Neural cell (in vitro differentiated cells): ENCODE measurements around the gene INSIG2. TPM values are rescaled to one million over a fixed set of nuclear protein-coding genes. Genes with fewer than 3 reads are reported as not detected.

Experiments
- H2AFZ ChIP-seq: fragments of 200-600, 300-800 bp; sonication (generic), shearing (Covaris generic); 2 replicates; pipeline ENCODE4 v1.6.0; 2014; ENCODE audit warnings: low read depth, mild to moderate bottlenecking, antibody characterized with exemption, low read length, moderate library complexity
- H3F3A ChIP-seq: fragments of 200-600 bp; shearing (Covaris generic); 2 replicates; pipeline ENCODE4 v1.6.1; 2016; ENCODE audit warnings: mild to moderate bottlenecking, moderate library complexity, mixed read lengths, antibody characterized with exemption, low read length; ENCODE audit not compliant: insufficient read depth, poor library complexity, severe bottlenecking
- H3K27ac ChIP-seq: fragments of 200-600, 300-800 bp; sonication (generic), shearing (Covaris generic); 2 replicates; pipeline ENCODE4 v1.5.1; 2014; ENCODE audit warnings: mild to moderate bottlenecking, low read length, moderate library complexity
- H3K27me3 ChIP-seq: fragments of 300-800, 200-600 bp; sonication (generic), shearing (Covaris generic); 2 replicates; pipeline ENCODE4 v1.6.0; 2014; ENCODE audit warnings: mild to moderate bottlenecking, low read depth, low read length, moderate library complexity; ENCODE audit not compliant: insufficient read depth
- H3K36me3 ChIP-seq: fragments of 300-800, 200-600 bp; sonication (generic), shearing (Covaris generic); 2 replicates; pipeline ENCODE4 v1.5.1; 2014; ENCODE audit warnings: mild to moderate bottlenecking, antibody characterized with exemption, low read length, moderate library complexity; ENCODE audit not compliant: insufficient read depth
- H3K4me2 ChIP-seq: fragments of 300-800, 200-600 bp; sonication (generic), shearing (Covaris generic); 2 replicates; pipeline ENCODE4 v1.6.0; 2014; ENCODE audit warnings: mild to moderate bottlenecking, low read length
- H3K4me3 ChIP-seq: fragments of 300-800, 200-600 bp; sonication (generic), shearing (Covaris generic); 2 replicates; pipeline ENCODE4 v1.5.1; 2014; ENCODE audit warnings: mild to moderate bottlenecking, low read length, moderate library complexity
- H3K79me2 ChIP-seq: fragments of 200-600 bp; shearing (Covaris generic); replicated peaks from 2 replicates; pipeline ENCODE4 v1.6.0; 2014; ENCODE audit warnings: mild to moderate bottlenecking, low read length, moderate library complexity; ENCODE audit not compliant: insufficient read depth
- H3K9ac ChIP-seq: fragments of 300-800, 200-600 bp; sonication (generic), shearing (Covaris generic); 2 replicates; pipeline ENCODE4 v1.6.1; 2016; ENCODE audit warnings: mild to moderate bottlenecking, low read length, mixed read lengths
- H3K9me2 ChIP-seq: fragments of 200-600 bp; shearing (Covaris generic); 2 replicates; pipeline ENCODE4 v1.6.1; 2016; ENCODE audit warnings: mild to moderate bottlenecking, low read length, mixed read lengths; ENCODE audit not compliant: insufficient read depth
- H3K9me3 ChIP-seq: fragments of 200-600, 300-800 bp; sonication (generic), shearing (Covaris generic); 2 replicates; pipeline ENCODE4 v1.6.1; 2016; ENCODE audit warnings: mild to moderate bottlenecking, mixed run types, low read length, moderate library complexity, mixed read lengths
- H4K20me1 ChIP-seq: fragments of 200-600 bp; shearing (Covaris generic); 2 replicates; pipeline ENCODE4 v1.6.1; 2016; ENCODE audit warnings: mild to moderate bottlenecking, mixed run types; ENCODE audit not compliant: insufficient read depth
- CTCF ChIP-seq: fragments of 450-650 bp; IDR thresholded peaks from 2 replicates; pipeline ENCODE4 v1.5.1; 2014; ENCODE audit warnings: antibody characterized with exemption, mild to moderate bottlenecking, moderate library complexity; ENCODE audit not compliant: poor library complexity, severe bottlenecking
- EP300 ChIP-seq: fragments of 450-650 bp; conservative IDR thresholded peaks from 2 replicates; pipeline ENCODE4 v1.6.1; 2014; ENCODE audit warnings: antibody characterized with exemption, mild to moderate bottlenecking, moderate library complexity; ENCODE audit not compliant: poor library complexity, severe bottlenecking
- EZH2 ChIP-seq: fragments of 200-600, 300-800 bp; shearing (Covaris generic), sonication (generic); IDR thresholded peaks from 2 replicates; pipeline ENCODE4 v1.6.1; 2014; ENCODE audit warnings: antibody characterized with exemption, low read length, borderline replicate concordance, mild to moderate bottlenecking; ENCODE audit not compliant: insufficient read depth, poor library complexity, severe bottlenecking
- MXI1 ChIP-seq: fragments of 450-650 bp; conservative IDR thresholded peaks from 2 replicates; pipeline ENCODE4 v1.6.1; 2014; ENCODE audit warnings: antibody characterized with exemption, mild to moderate bottlenecking; ENCODE audit not compliant: poor library complexity, severe bottlenecking
- POLR2AphosphoS5 ChIP-seq: IDR thresholded peaks from 2 replicates; pipeline ENCODE4 v1.6.1; 2012
- RAD21 ChIP-seq: fragments of 450-650 bp; conservative IDR thresholded peaks from 2 replicates; pipeline ENCODE4 v1.6.1; 2014; ENCODE audit warnings: antibody characterized with exemption, mild to moderate bottlenecking, moderate library complexity
- REST ChIP-seq: IDR thresholded peaks from 2 replicates; pipeline ENCODE4 v1.6.1; 2012; ENCODE audit warnings: borderline replicate concordance
- SMC3 ChIP-seq: fragments of 450-650 bp; conservative IDR thresholded peaks from 2 replicates; pipeline ENCODE4 v1.6.1; 2014; ENCODE audit warnings: antibody characterized with exemption, mild to moderate bottlenecking, moderate library complexity; ENCODE audit not compliant: poor library complexity
- TAF1 ChIP-seq: IDR thresholded peaks from 2 replicates; pipeline ENCODE4 v1.6.1; 2012; ENCODE audit warnings: low read depth
- polyA plus RNA-seq: library from polyadenylated mRNA; depleted of rRNA; stranded (reverse); fragments of >200 nt; gene quantifications from 2 replicates; pipeline ENCODE4 v1.2.3, GENCODE V29; 2014

Gene INSIG2
- polyA plus RNA-seq, 1 donor from 2014 or later, result 30.3 TPM

DNA sequence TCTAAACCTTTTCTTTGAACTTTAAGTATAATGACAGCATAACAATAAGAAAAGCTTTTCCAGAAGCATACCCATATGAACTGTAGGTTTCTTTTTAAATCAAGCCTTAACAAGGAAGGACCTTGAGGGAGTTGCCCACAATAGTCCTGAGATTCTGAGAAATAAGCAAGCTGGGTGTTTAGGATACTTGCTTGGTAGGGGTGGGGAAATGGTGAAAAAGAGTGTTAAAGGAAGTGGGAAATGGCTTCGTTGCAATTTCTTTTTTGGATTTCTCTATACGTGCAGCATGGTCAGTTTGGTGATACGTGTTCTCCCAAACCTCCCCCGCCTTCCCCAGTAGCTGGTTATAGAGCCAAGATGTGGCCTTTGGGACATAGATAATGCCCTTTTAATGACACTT lies 17.2 kb downstream of the INSIG2 start:
- Histone ChIP-seq H3K9ac (no peak overlapping the region), H3K9me3 (no peaks in the 10 kb centered on the region), H2AFZ (no peak overlapping the region), H3K9me2 (no peaks in the 10 kb centered on the region), H3K27ac (no peak overlapping the region), H3F3A (no peaks in the 10 kb centered on the region), H3K4me2 (no peak overlapping the region), H3K27me3 (no peaks in the 10 kb centered on the region), H3K4me3 (no peak overlapping the region), H4K20me1 (no peaks in the 10 kb centered on the region), H3K79me2 (no peaks in the 10 kb centered on the region), H3K36me3 (peaks cover 4% of the 10 kb centered on the region)
- TF ChIP-seq MXI1 (no peak), SMC3 (no peak), RAD21 (no peak), REST (no peak), TAF1 (no peak), EZH2 (no peak)

DNA sequence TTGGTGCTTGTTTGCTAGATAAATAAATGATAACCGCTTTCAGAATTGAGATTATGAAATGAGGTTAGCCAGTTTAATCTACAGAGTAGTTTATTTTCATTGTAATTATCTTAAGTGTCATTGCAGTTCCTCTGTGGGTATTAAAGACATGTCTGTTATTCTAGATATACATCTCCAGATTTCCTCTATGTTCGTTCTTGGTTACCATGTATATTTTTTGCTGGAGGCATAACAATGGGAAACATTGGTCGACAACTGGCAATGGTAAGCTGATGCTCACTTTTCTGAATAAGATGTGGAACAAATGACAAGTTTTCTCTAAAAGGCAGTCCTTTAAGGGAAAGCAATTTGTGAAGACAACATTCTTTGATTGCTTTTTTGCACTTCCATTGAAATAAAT lies 18.7 kb downstream of the INSIG2 start:
- Histone ChIP-seq H4K20me1 (no peaks in the 10 kb centered on the region), H3K9me2 (no peaks in the 10 kb centered on the region), H3K36me3 (peaks cover 4% of the 10 kb centered on the region), H3K4me2 (no peak overlapping the region), H3K4me3 (no peak overlapping the region), H3K9me3 (no peaks in the 10 kb centered on the region), H2AFZ (no peak overlapping the region), H3K27ac (no peak overlapping the region), H3K79me2 (no peaks in the 10 kb centered on the region), H3K9ac (no peak overlapping the region), H3F3A (no peaks in the 10 kb centered on the region), H3K27me3 (no peaks in the 10 kb centered on the region)
- no peak for TF ChIP-seq TAF1
- no peak for TF ChIP-seq POLR2AphosphoS5
- TF ChIP-seq EZH2, result no peak
- no peak for TF ChIP-seq RAD21
- TF ChIP-seq REST, result no peak
- no peak for TF ChIP-seq MXI1
- TF ChIP-seq CTCF, result no peak
- no peak for TF ChIP-seq SMC3
- no peak for TF ChIP-seq EP300
